Embryonic facial prominence (tissue), 1 donor: Measurements from ENCODE around the gene CENPE.
"Not testable (repeated sequence)": the region's sequence is repeated elsewhere in the genome, so short reads cannot be mapped to it uniquely, and the experiment has no call there.

ENCODE experiments used
- DNase-seq: peaks from one replicate; pipeline ENCODE4 v3.0.0-alpha.2; 2016; ENCODE audit errors: extremely low spot score

The CENPE gene

GRCh38 chr4:103198111-103198765 is at the start of gene CENPE:
TSS of gene CENPE (minus strand) at chr4:103198343. CDS start at chr4:103198319, 24 bp downstream.
- DNase-seq, result peak; percentile 62

- no peak for DNase-seq
These were observed 46.1 kb upstream of the CENPE start for GRCh38 chr4:103244251-103244650.

- DNase-seq, result not testable (repeated sequence)
These were observed 32.8 kb upstream of the CENPE start for GRCh38 chr4:103230938-103231337.

GRCh38 chr4:103223556-103223955 is 25.4 kb upstream of the CENPE start:
- DNase-seq, result not testable (repeated sequence)

- no peak for DNase-seq
These were observed 9.5 kb upstream of the CENPE start for GRCh38 chr4:103207673-103208072.

DNA sequence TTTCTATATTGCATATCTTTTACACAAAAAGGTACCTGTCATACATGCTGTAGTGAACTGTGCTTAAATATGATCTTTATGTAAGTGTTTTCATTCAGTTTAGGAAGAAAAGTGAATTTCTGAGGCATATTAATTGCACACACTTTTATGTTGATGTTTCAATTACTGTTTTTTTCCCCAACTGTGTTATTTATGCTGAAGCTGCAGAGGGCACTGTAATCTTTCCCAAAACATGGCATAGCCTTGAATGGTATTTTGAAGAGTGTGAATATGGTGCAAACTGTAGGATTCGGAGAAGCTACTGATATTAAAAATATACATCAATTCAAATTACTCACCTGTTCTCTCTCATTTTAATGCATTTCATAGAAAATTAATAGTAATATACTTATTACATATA is 6.0 kb upstream of the CENPE start:
- no peak for DNase-seq

DNA sequence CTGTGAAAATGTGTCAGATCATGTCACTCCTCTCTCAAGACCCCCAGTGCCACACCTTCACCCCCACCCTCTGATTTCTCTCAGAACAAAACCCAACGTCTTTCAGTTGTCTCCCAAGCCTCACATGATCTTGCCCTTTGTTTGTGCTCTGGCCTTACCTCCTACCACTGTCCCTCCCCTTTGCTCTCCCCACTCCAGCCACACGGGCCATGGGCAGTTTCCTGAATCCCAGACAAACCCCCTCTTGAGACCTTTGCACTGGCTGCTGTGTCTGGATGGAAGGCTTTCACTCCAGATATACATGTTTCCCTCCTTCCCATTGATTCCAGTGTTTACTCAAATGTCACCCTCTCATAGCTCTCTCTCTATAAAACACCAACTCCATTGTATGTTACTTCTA is 3.6 kb upstream of the CENPE start:
- no peak for DNase-seq

GRCh38 chr4:103201253-103201652 is 3.1 kb upstream of the CENPE start:
- no peak for DNase-seq

DNA sequence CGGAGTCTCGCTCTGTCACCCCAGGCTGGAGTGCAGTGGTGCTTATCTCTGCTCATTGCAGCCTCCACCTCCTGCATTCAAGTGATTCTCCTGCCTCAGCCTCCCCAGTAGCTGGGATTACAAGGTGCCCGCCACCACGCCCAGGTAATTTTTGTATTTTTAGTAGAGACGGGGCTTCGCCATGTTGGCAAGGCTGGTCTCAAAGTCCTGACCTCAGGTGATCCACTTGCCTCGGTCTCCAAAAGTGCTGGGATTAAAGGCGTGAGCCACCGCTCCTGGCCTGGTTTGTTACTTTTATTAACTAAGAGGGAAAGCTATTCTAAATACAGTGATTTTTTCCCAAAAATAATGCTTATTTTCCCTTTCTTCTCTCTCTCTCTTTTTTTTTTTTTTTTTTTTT is 866 bp upstream of the CENPE start:
- no peak for DNase-seq

- no peak for DNase-seq
These were observed 405 bp downstream of the CENPE start for GRCh38 chr4:103197765-103198110.

DNA sequence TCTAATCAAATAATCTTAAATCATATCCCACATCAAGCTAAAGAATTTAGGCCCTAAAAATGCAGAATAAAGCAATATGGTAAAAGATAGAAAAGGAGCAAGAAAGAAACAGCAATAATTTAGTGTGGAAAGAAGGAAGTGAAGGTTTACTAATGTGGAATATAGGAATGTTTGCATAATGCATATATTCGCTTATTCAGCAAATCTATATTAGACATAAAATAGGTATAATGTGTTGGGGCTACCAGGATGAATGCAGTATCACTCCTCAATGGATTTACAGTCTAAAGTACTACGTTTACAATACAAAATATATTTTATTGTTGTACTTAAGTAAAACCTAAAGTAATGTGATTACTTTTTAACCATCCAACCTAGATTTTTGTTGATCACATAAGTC is 4.7 kb downstream of the CENPE start:
- no peak for DNase-seq

DNA sequence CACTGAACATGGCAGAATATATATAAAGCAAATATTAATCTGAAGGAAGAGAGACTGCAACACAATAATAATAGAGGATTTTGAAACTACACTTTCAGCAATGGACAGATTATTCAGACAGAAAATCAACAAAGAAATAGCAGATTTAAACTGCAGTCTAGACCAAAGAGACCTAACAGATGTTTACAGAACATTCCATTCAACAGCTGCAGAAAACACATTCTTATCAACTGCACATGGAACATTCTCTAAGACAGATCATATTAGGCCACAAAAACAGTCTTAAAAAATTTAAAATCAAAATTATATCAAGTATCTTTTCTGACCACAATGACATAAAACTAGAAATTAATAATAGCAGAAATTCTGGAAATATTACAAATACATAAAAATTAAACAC is 27.1 kb downstream of the CENPE start:
- DNase-seq, result no peak

DNA sequence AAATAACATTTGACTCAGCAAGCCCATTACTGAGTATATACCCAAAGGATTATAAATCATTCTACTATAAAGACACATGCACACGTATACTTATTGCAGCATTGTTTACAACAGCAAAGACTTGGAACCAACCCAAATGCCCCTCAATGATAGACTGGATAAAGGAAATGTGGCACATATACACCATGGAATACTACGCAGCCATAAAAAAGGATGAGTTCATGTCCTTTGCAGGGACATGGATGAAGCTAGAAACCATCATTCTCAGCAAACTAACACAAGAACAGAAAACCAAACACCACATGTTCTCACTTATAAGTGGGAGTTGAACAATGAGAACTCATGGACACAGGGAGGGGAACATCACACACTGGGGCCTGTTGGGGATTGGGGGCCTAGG is 28.4 kb downstream of the CENPE start:
- DNase-seq, result not testable (repeated sequence)

- DNase-seq, result no peak
These were observed 29.1 kb downstream of the CENPE start for GRCh38 chr4:103168993-103169392.

DNA sequence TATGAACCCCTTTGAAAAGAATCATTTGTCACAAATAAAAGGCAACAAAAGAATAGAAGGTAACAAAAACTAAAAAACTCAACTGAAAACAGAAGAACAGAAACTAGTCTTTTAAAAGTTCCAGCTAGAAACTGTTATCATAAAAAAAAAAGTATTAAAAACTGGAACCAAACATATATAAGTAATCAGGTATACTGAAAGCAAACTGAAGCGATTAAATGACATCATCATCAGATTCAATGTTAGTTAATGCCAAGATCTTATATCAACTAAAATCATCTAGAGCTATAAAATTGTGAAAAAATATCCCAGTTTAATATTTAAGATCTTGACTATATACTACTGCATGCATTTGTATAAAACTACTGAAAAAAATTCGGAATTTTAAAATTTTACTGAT is 36.0 kb downstream of the CENPE start:
- DNase-seq, result no peak

DNA sequence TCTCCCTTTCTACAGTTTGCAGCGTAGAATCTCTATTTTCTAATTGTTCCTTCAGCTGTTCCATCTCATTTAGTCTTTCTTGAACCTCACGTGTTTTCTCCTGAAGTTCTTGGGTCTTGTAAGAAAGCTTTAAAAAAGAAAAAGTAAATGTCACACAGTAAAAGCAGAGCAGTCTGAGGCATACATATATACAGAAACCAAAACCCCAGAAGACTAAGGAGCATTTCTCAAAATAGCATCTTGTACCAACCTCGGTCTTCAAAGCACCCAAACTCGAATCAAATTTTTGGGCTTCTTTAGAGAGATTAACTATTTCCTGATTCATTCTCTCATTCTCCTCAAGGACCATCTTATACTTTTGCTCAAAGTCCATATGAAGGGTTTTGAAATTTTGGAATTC is 39.4 kb downstream of the CENPE start:
- DNase-seq, result no peak

DNA sequence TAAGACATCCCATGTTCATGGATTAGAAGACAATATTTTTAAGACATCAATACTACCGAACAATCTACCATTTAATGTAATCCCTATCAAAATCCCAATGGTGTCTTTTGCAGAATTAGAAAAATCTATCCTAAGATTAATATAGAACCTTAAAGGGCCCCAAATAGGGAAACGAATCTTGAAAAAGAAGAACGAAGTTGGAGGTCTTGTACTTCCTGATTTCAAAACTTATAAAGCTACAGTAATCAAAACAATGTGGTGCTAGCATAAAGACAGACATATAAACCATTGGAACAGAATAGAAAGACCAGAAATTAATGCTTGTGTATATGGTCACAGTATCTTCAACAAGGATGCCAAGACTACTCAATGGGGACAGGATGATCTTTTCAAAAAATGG is 42.0 kb downstream of the CENPE start:
- DNase-seq, result no peak

DNA sequence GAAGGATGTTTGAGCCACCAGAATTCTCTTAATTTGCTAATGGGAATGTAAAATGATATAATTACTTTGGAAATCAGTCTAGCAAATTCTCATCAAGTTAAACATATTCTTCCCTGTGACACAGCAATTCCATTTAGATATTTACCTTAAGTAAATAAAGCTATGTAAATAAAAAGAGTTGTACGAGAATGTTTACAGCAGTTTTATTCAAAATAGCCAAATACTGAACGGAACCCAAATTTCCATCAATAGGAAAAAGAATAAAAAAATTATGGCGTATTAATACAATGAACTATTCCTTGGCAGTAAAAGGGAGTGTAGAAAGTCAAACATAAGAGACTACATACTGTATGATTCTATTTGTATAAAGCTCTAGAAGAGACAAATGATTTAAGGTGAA is 45.8 kb downstream of the CENPE start:
- no peak for DNase-seq

GRCh38 chr4:103150677-103151076 is 47.5 kb downstream of the CENPE start:
- no peak for DNase-seq

DNA sequence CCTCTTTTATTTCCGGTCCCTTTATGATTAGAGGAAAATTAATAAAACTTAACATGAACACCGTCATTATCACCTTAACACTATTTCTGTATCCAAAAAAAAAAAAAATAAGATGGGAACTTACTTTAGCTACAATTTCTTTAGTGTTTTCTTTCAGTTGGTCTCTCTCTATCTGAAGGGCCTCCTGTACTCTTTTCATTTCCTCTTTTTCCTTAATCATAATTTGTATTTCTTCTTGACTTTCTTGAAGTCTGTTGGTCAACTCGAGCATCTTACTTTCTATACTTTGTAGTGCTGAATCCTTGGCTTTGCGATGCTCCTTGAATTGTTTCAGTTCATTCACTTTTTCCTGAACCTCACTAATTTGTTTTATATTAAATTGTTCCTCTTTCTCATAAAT is 53.2 kb downstream of the CENPE start:
- DNase-seq, result no peak

GRCh38 chr4:103137446-103137827 is 60.7 kb downstream of the CENPE start:
- no peak for DNase-seq

- DNase-seq, result no peak
These were observed 61.3 kb downstream of the CENPE start for GRCh38 chr4:103136671-103137445.

DNA sequence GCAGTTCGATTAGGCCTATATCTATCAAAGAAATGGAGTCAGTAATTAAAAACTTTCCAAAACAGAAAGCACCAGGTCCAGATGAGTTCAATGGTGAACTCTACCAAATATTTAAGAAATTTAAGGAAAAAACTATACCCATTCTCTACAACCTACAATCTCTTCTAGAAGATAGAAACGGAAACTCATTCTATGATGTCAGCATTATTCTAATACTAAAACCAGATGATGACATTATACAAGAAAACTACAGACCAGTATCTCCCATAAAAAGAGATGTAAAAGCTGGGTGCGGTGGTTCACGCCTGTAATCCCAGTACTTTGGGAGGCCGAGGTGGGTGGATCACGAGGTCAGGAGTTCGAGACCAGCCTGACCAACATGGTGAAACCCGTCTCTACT is 69.0 kb downstream of the CENPE start:
- DNase-seq, result no peak

DNA sequence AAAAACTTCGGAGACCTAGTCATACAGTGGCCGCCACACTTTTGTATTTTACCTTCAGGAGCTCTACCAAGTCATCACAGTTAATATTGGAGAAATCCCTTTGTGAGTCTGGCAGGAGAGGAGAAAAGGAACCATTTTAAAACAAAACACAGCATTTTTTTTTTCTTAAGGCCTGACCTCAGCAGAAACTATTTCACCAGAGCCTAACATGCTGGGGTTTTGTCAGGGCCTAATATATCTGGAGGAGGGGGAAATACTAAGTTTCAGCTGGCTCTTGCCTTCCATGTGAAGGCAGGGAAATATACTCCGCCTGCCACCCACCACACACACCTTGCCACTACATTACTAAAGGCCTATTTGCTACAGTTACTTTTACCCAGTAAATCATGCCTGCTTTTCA is 72.0 kb downstream of the CENPE start:
- no peak for DNase-seq
